Brain microvascular endothelial cell (primary cell): Measurements from ENCODE around the gene FAM229A.

Experiments
- DNase-seq: peaks from one replicate; pipeline ENCODE4 v3.0.0-alpha.2; 2020
- H3K27ac ChIP-seq: fragments of 250-450 bp; sonication (Bioruptor Pico); 2 replicates; pipeline ENCODE4 v1.5.1; 2020; ENCODE audit warnings: mild to moderate bottlenecking, moderate library complexity
- H3K27me3 ChIP-seq: fragments of 250-450 bp; sonication (Bioruptor Pico); replicated peaks from 2 replicates; pipeline ENCODE4 v1.5.1; 2020; ENCODE audit warnings: mild to moderate bottlenecking
- H3K36me3 ChIP-seq: fragments of 250-450 bp; sonication (Bioruptor Pico); replicated peaks from 2 replicates; pipeline ENCODE4 v1.5.1; 2020; ENCODE audit warnings: mild to moderate bottlenecking
- H3K4me3 ChIP-seq: 2 replicates; pipeline ENCODE4 v1.5.1; 2011; ENCODE audit warnings: low read depth, mild to moderate bottlenecking, control low read depth, low read length, moderate library complexity
- in situ Hi-C: cut with HindIII; loops from 2 replicates; pipeline ENCODE4 v1.10.0; 2017; ENCODE audit warnings: low sequenced_read_pairs, low pct_ligation_motif_present
- TF ChIP-seq, protein P1 (sequence below): IDR thresholded peaks from 2 replicates; pipeline ENCODE4 v1.5.1; 2011; ENCODE audit warnings: low read depth, mild to moderate bottlenecking, moderate library complexity, low read length, control low read depth, inconsistent platforms; ENCODE audit errors: missing control alignments

FAM229A gene

GRCh38 chr1:32334274-32334861 lies 27.9 kb downstream of the FAM229A start:
- no peak for DNase-seq
- Histone ChIP-seq H3K27me3 (no peaks in the 10 kb centered on the region), H3K4me3 (peak overlapping the region; percentile 73), H3K27ac (no peak overlapping the region), H3K36me3 (peaks cover 35% of the 10 kb centered on the region)
- in situ Hi-C loops: no loop called here
- TF ChIP-seq, protein P1, sequence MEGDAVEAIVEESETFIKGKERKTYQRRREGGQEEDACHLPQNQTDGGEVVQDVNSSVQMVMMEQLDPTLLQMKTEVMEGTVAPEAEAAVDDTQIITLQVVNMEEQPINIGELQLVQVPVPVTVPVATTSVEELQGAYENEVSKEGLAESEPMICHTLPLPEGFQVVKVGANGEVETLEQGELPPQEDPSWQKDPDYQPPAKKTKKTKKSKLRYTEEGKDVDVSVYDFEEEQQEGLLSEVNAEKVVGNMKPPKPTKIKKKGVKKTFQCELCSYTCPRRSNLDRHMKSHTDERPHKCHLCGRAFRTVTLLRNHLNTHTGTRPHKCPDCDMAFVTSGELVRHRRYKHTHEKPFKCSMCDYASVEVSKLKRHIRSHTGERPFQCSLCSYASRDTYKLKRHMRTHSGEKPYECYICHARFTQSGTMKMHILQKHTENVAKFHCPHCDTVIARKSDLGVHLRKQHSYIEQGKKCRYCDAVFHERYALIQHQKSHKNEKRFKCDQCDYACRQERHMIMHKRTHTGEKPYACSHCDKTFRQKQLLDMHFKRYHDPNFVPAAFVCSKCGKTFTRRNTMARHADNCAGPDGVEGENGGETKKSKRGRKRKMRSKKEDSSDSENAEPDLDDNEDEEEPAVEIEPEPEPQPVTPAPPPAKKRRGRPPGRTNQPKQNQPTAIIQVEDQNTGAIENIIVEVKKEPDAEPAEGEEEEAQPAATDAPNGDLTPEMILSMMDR: no peak

- no peak overlapping the region for H3K4me3 ChIP-seq
- TF ChIP-seq, protein P1: no peak
- in situ Hi-C loops: no loop called here
- H3K27me3 ChIP-seq: no peaks in the 10 kb centered on the region
- no peak for DNase-seq
- H3K36me3 ChIP-seq: peaks cover 38% of the 10 kb centered on the region
- no peak overlapping the region for H3K27ac ChIP-seq
These were observed 28.9 kb downstream of the FAM229A start for GRCh38 chr1:32333251-32333963.

DNA sequence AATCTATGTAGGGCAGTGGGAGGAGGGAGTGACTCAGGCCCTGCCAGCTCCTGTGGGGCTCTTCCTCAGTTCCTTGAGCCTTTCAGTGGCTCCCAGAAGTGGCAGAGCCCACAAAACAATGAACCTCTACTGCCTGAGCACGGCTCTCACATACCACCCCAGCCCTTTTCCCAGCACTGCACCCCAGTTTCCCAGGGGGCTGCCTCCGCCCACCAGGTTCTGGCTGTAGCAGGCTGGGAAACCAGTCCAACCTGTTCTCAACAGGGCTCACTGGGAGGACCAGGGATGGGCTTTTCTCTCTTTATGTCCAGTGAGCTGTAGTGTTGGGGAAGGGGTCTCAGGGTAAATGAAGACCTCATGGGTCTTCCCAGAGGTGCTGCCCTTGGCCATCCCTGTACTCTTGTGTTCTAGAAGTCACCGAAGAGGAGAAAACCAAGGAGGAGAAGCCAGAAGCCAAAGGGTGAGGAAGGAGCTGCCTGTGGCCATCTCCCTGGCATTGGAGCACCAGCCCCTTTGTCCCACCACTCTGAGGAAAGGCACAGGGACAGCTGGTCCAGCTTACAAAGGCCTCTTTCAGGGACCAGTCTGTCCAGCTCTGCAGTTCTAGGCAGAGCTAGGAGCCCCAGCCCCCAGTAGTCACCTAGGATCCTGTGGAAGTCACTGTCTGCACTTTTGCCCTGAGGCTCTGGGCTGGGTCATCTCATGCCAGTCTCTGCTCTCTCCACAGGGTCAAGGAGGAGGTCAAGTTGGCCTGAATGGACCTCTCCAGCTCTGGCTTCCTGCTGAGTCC lies 29.8 kb downstream of the FAM229A start:
- H3K36me3 ChIP-seq: peaks cover 43% of the 10 kb centered on the region
- no peak overlapping the region for H3K27ac ChIP-seq
- H3K4me3 ChIP-seq: no peak overlapping the region
- no peaks in the 10 kb centered on the region for H3K27me3 ChIP-seq
- TF ChIP-seq, protein P1: no peak
- in situ Hi-C loops: no loop called here
- no peak for DNase-seq

DNA sequence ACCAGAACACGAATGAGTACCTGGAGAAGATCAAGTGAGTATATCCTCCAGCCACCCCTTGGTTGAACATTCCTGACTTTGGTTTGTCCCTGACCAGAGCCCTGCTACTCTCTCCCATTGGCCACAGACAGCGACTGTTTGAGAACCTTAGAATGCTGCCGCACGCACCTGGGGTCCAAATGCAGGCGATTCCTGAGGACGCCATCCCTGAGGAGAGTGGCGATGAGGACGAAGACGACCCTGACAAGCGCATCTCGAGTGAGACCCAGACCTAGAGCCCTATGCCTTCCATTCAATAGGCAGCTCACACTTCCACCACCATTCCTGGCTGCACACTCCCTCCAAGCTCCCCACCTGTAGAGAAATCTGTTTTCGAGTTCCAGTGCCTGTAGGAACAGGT lies 30.7 kb downstream of the FAM229A start:
- DNase-seq: no peak
- TF ChIP-seq, protein P1: no peak
- Histone ChIP-seq H3K27ac (no peak overlapping the region), H3K36me3 (peaks cover 48% of the 10 kb centered on the region), H3K27me3 (no peaks in the 10 kb centered on the region), H3K4me3 (no peak overlapping the region)
- in situ Hi-C loops: no loop called here

- no peaks in the 10 kb centered on the region for H3K27me3 ChIP-seq
- peaks cover 48% of the 10 kb centered on the region for H3K36me3 ChIP-seq
- no peak overlapping the region for H3K4me3 ChIP-seq
- no peak for DNase-seq
- no peak overlapping the region for H3K27ac ChIP-seq
- in situ Hi-C loops: no loop called here
- TF ChIP-seq, protein P1: no peak
These were observed 31.6 kb downstream of the FAM229A start for GRCh38 chr1:32330558-32331151.
